NCI-H460 (cell line): Measurements from ENCODE around the gene ZNF561. TPM values are rescaled to one million over a fixed set of nuclear protein-coding genes. Genes with fewer than 3 reads are reported as not detected.
"Not testable (repeated sequence)": the region's sequence is repeated elsewhere in the genome, so short reads cannot be mapped to it uniquely, and the experiment has no call there.

ENCODE experiments used
- DNase-seq: peaks from one replicate; pipeline ENCODE4 v3.0.0-alpha.2; 2016; ENCODE audit warnings: low read depth; ENCODE audit errors: extremely low read depth
- total RNA-seq: library from RNA; depleted of rRNA; stranded (reverse); fragments of >200 nt; shearing (Covaris generic); gene quantifications from 2 replicates; pipeline ENCODE4 v1.2.3, GENCODE V29; 2014; rRNA removed

Gene ZNF561
- total RNA-seq, 1 experiment from 2014 or later = 26.1 TPM

GRCh38 chr19:9582081-9582725, 38.8 kb downstream of the ZNF561 start:
- DNase-seq = not testable (repeated sequence)

GRCh38 chr19:9580728-9581127, 40.3 kb downstream of the ZNF561 start:
- DNase-seq = no peak

- no peak for DNase-seq
These were observed 50.8 kb downstream of the ZNF561 start for GRCh38 chr19:9570255-9570654.

GRCh38 chr19:9566729-9567128, 54.3 kb downstream of the ZNF561 start:
- DNase-seq = no peak

GRCh38 chr19:9565900-9566705, 54.9 kb downstream of the ZNF561 start:
- DNase-seq = no peak

Other genes with a start within 250 kb of the ZNF561 start
- gene ZNF266, start 185.7 kb downstream of the ZNF561 start, total RNA-seq = 8.1 and 9.1 TPM in 2 replicates
- not detected in 2 replicates for gene ZNF560, start 122.6 kb downstream of the ZNF561 start, total RNA-seq
- 13.2 and 16.3 TPM in 2 replicates for gene ZNF426, start 82.6 kb downstream of the ZNF561 start, total RNA-seq
- gene ZNF121, start 36.7 kb downstream of the ZNF561 start, total RNA-seq = 80.1 and 86.4 TPM in 2 replicates
- 30.3 and 33.7 TPM in 2 replicates for gene ZNF562, start 53.9 kb upstream of the ZNF561 start, total RNA-seq
- gene ZNF846, start 147.5 kb upstream of the ZNF561 start, total RNA-seq = 1.7 and 2.6 TPM in 2 replicates
- gene FBXL12, start 197.8 kb upstream of the ZNF561 start, total RNA-seq = 13.9 and 14.4 TPM in 2 replicates
- gene UBL5, start 206.7 kb upstream of the ZNF561 start, total RNA-seq = 150 and 160 TPM in 2 replicates
- 64.6 and 79.5 TPM in 2 replicates for gene PIN1, start 214.1 kb upstream of the ZNF561 start, total RNA-seq